ENCODE results near the gene TAF9B. TPM values are rescaled to one million over a fixed set of nuclear protein-coding genes. Genes with fewer than 3 reads are reported as not detected.
"Not testable (repeated sequence)": the region's sequence is repeated elsewhere in the genome, so short reads cannot be mapped to it uniquely, and the experiment has no call there.

Gene TAF9B
- polyA plus RNA-seq, 3 donors = 51.1 to 58.6 (median 55.1) TPM

DNA sequence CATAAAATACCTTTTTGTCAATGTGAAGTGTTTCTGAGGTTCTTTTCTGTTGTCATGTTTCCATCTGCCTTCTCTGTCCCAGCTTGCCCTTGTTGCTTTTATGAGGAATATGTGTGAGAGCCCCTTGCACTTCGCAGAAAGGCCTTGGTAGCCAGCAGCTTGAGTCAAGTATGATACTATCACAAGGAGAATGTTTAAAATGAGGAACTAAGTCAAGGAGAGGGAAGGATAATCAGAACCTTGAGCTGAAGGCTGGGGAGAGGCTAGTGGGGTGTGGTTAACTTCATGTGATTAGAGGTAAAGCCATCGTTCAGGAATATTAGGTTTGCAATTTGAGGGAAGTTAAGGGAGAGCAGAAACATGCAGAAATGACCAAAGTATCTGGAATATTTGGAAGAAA is 22.7 kb downstream of the TAF9B start:
- DNase-seq (ENCODE audit: low read depth in 3 of 3, low spot score in 2 of 3) = no peak

DNA sequence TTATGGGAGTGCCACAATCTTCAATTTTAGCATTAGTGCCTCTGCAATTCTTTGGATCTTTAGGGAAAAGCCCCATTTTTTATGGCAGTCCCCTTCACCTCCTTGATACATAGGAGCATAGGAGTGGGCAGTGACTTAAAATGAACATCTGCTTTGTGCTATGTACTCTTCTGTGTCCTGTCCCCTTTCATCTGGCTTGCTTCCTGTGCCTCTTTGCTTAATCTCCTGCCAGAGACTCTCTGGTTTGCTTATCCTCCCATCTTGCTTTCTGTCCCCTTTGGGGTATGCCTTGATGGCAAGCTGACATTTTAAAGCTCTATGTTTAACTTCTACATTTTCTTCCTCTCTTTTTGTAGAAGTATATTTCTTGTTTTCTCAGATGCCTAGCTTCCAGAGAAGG is 23.1 kb downstream of the TAF9B start:
- DNase-seq (ENCODE audit: low read depth in 3 of 3, low spot score in 2 of 3) = no peak

DNA sequence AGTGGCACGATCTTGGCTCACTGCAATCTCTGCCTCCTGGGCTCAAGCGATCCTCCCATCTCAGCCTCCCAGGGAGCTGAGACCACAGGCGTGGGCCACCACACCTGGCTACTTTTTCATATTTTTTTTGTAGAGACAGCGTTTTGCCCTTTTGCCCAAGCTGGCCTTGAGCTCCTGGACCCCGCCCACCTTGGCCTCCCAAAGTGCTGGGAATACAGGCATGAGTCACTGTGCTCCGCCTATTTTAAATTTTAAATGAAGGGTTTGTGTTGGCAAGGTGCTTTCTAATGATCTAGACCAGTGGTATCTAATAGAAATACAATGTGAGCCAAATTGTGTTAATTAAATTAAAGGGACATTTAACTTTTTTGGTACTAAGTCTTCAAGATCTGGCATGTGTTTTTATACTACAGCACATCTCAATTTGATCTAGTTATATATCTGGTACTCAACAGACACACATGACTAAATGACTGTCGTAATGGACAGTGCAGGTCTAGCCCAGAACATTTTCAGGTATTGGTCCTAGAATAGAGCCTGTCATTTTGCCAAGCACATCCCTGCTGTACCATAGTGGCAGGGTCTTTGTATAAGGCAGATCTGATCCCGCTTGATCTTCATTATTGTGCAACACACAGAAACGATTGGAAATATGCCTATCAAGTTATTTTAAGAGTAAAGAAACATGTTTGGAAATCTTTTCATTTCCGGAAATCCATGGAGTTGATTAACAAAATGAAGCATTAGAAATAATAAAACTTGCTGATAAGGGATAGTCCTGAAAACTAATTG is 28.1 kb downstream of the TAF9B start:
- no peak for DNase-seq (ENCODE audit: low read depth in 3 of 3, low spot score in 2 of 3)

- no peak for DNase-seq (ENCODE audit: low read depth in 3 of 3, low spot score in 2 of 3)
Measured at GRCh38 chrX:78109458-78109857, 30.0 kb downstream of the TAF9B start.

DNA sequence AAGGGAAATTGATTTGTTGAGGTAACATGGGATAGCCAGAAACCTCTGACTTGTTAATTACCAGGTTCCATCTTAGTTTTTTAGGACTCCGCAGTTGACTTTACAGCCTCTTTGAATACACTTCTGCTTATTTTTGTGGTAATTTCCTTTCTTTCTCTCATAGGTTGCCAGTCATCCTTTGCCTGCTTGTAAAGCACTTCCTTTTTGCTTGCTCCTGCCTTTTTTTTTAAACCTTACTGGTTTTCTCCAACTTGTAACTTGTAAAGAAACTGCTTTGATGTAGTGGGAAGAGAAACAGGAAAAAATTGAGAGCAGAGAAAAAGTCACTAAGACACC is 32.8 kb downstream of the TAF9B start:
- no peak for DNase-seq (ENCODE audit: low read depth in 3 of 3, low spot score in 2 of 3)

DNA sequence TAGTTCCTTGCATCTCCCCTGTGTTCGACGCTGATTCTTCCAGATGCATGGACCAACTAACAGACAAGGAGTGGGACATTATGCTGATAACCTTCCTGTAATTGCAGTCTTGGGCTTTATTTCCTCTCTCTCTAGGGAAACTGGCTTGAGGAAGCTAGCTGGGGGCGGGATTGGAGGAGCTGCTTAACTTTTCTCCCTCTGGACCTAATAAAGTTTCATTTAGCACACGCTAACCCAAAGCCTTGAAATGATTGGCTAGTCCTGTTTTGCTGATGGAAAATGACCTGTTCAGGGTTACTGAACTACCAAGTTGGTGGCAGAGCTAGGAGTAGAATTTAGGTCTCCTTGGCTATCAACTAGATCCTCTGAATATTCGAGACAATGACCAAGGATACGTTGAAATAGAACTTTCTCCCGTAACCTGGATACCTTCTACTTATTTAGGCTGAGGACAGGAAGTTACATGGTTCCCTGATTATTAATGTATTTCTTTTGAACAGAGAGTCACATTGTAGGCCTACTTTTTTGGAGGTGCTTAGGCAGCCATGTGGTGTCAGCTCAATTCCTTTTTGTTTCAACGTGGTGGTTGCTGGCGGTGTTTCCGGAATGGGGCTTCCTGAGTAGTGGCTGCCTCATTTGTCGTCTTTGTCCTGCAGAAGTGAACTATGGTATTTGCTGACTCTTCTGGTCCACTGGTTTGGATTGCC is 33.4 kb downstream of the TAF9B start:
- no peak for DNase-seq (ENCODE audit: low read depth in 3 of 3, low spot score in 2 of 3)

DNA sequence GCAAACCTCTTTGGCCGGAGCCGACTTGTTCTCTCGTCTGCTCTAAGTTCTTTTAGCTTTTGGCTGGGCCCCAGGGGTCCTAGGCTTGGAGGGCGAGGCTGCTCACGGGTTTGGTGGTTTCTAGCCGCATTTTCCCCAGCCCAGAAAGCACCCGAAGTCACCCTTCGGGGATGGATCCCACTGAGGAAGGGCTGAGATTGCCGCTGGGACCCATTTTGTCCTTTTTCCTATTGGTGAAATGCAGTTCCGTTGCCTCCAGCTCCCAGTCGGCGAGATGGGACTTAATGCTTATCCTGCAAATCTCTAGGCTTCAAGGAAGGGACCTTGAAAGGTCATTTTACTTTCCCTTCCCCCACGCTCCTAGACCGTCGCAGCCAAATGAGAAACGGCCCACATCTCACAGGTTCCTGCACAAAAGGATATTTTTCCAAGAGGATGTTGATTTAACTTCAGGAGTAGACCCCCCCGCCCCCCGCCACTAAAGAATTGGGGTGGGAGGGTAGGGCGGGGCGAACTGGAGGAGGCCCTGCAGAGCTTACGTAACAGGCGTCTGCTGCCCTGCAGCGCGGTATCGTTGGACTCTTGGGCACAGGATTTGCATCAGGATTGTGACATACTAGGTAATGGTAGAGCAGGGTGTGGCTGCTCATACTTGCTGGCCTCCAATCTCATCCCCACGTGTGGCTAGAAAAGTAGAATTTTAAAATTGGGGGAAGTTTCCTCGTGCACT is 34.8 kb downstream of the TAF9B start:
- peak in 1 of 3 donors; percentile 15 for DNase-seq (ENCODE audit: low read depth in 3 of 3, low spot score in 2 of 3)

- peak; percentile 71 to 86 (median 77) for DNase-seq (ENCODE audit: low read depth in 3 of 3, low spot score in 2 of 3)
Measured at GRCh38 chrX:78103623-78104446, 35.6 kb downstream of the TAF9B start, which contains the start of gene PGK1. TSS of gene PGK1 (plus strand) at chrX:78104248. CDS start at chrX:78104341, 93 bp downstream.

DNA sequence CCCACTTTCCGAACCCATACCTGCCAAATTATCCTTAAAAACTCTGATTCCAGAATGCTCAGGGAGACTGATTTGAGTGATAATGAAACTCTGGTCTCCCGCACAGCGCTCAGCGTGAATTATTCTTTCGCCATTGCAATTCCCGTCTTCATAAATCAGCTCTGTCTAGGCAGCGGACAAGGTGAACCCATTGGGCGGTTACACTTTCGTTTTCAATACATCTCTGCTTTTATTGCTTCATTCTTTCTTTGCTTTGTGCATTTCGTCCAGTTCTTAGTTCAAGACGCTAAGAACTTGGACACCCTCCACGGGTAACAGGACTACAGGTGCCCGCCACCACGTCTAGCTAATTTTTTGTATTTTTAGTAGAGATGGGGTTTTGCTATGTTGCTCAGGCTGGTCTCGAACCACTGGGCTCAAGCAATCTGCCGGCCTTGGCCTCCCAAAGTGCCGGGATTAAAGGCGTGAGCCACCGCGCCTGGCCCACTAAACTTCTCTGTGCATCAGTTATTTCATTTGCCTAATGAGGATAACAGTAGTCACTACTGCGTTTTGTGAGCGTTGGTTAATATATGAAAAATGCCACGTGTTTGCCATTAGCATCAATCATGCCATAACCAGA is 36.3 kb downstream of the TAF9B start:
- DNase-seq (ENCODE audit: low read depth in 3 of 3, low spot score in 2 of 3) = no peak

GRCh38 chrX:78102091-78102490 is 37.4 kb downstream of the TAF9B start:
- no peak for DNase-seq (ENCODE audit: low read depth in 3 of 3, low spot score in 2 of 3)

- no peak for DNase-seq (ENCODE audit: low read depth in 3 of 3, low spot score in 2 of 3)
Measured at GRCh38 chrX:78098108-78098507, 41.3 kb downstream of the TAF9B start.

GRCh38 chrX:78092296-78092695 is 47.2 kb downstream of the TAF9B start:
- DNase-seq (ENCODE audit: low read depth in 3 of 3, low spot score in 2 of 3) = no peak

GRCh38 chrX:78081413-78081812 is 58.0 kb downstream of the TAF9B start:
- DNase-seq (ENCODE audit: low read depth in 3 of 3, low spot score in 2 of 3) = not testable (repeated sequence)

Other genes starting within 250 kb of the TAF9B start
- 10 to 100 TPM; 95.2 to 97.5 (median 95.4) TPM for gene MAGT1, start 244.2 kb downstream of the TAF9B start, polyA plus RNA-seq (ENCODE audit: insufficient read length in 3 of 3)
- gene COX7B, start 240.2 kb downstream of the TAF9B start, polyA plus RNA-seq (ENCODE audit: insufficient read length in 3 of 3) = 100 to 1,000 TPM; 417 to 469 (median 440) TPM
- 10 to 100 TPM; 15.6 to 17.3 (median 16.1) TPM for gene ATP7A, start 229.0 kb downstream of the TAF9B start, polyA plus RNA-seq (ENCODE audit: insufficient read length in 3 of 3)
- under 1 TPM in 1 of 3 donors, not detected in 2; 0.24 TPM for gene PGAM4, start 170.0 kb downstream of the TAF9B start, polyA plus RNA-seq (ENCODE audit: insufficient read length in 3 of 3)
- gene PGK1, start 35.4 kb downstream of the TAF9B start, polyA plus RNA-seq (ENCODE audit: insufficient read length in 3 of 3) = 100 to 1,000 TPM; 415 to 447 (median 421) TPM
- gene CYSLTR1, start 188.0 kb upstream of the TAF9B start, polyA plus RNA-seq (ENCODE audit: insufficient read length in 3 of 3) = 1 to 10 TPM; 2.4 to 2.9 (median 2.5) TPM

Data from right renal cortex interstitium (tissue), 3 donors.